D341Med (cell line): Measurements from ENCODE around the gene ITGB2.

Source experiments
- DNase-seq: peaks from one replicate; pipeline ENCODE4 v3.0.0; 2012; ENCODE audit warnings: low spot score

Gene ITGB2

GRCh38 chr21:44846485-44847260 is 74.0 kb downstream of the ITGB2 start:
- no peak for DNase-seq

GRCh38 chr21:44846224-44846484 is 74.5 kb downstream of the ITGB2 start:
- no peak for DNase-seq

GRCh38 chr21:44845418-44846223 is 75.1 kb downstream of the ITGB2 start:
- no peak for DNase-seq

- DNase-seq = no peak
These were observed 76.4 kb downstream of the ITGB2 start for GRCh38 chr21:44844256-44844655.

GRCh38 chr21:44842721-44843445 is 77.8 kb downstream of the ITGB2 start:
- DNase-seq = no peak

- no peak for DNase-seq
These were observed 78.6 kb downstream of the ITGB2 start for GRCh38 chr21:44842087-44842486.

GRCh38 chr21:44840771-44841170 is 79.9 kb downstream of the ITGB2 start:
- DNase-seq = no peak

- no peak for DNase-seq
These were observed 81.7 kb downstream of the ITGB2 start for GRCh38 chr21:44838951-44839350.

- DNase-seq = no peak
These were observed 82.4 kb downstream of the ITGB2 start for GRCh38 chr21:44838039-44838895.

- no peak for DNase-seq
These were observed 83.2 kb downstream of the ITGB2 start for GRCh38 chr21:44837537-44837936.

- no peak for DNase-seq
These were observed 83.8 kb downstream of the ITGB2 start for GRCh38 chr21:44836666-44837471.

- no peak for DNase-seq
These were observed 84.4 kb downstream of the ITGB2 start for GRCh38 chr21:44836349-44836665.
